Common myeloid progenitor, CD34-positive (primary cell): ENCODE results near the gene PCSK5.
A peak's percentile ranks its signal among the peaks of the same experiment; 100 is the strongest.

Experiments used
- CTCF ChIA-PET: fragments of 350-600 bp; sonication (Branson Sonifier 250); formaldehyde crosslinking; loops from one replicate; lab custom pipeline; 2021; ENCODE audit warnings: antibody characterized with exemption; lab: Charles Lee
- POLR2A ChIA-PET: fragments of 350-600 bp; sonication (Branson Sonifier 250); formaldehyde crosslinking; loops from one replicate; lab custom pipeline; 2021; ENCODE audit warnings: antibody characterized with exemption; lab: Charles Lee
- DNase-seq, 3 donors: peaks; one replicate each; pipeline versions ENCODE4 v3.0.0 to v3.0.0-alpha.2; 2013
- H3K27ac ChIP-seq, 2 experiments: 1 replicate in 1 of 2; 2 replicates in 1 of 2; pipeline ENCODE4 v1.7.0; 2013; ENCODE audit warnings: inconsistent platforms in 2 of 2, low read length in 2 of 2, mild to moderate bottlenecking in 2 of 2, low read depth in 1 of 2, moderate library complexity in 1 of 2; ENCODE audit not compliant: severe bottlenecking in 2 of 2, insufficient read depth in 1 of 2, poor library complexity in 1 of 2
- H3K27me3 ChIP-seq, 5 experiments: replicated peaks in 2 of 5; 1 replicate in 3 of 5; 2 replicates in 2 of 5; pipeline versions ENCODE4 v1.6.1 to v1.7.0; 2013; ENCODE audit warnings: low read length in 4 of 5, mild to moderate bottlenecking in 2 of 5, moderate library complexity in 2 of 5, inconsistent platforms in 1 of 5; ENCODE audit not compliant: insufficient read depth in 5 of 5, control insufficient read depth in 4 of 5
- H3K36me3 ChIP-seq, 4 experiments: 1 replicate in 2 of 4; 2 replicates in 2 of 4; pipeline versions ENCODE4 v1.6.1 to v1.7.0; 2013; ENCODE audit warnings: low read length in 3 of 4, control low read depth in 1 of 4, mild to moderate bottlenecking in 1 of 4; ENCODE audit not compliant: control insufficient read depth in 4 of 4, insufficient read depth in 4 of 4
- H3K4me1 ChIP-seq, 4 experiments: 1 replicate in 3 of 4; 2 replicates in 1 of 4; pipeline versions ENCODE4 v1.6.1 to v1.7.1; 2013; ENCODE audit warnings: low read length in 3 of 4, mild to moderate bottlenecking in 3 of 4, control low read depth in 1 of 4, inconsistent platforms in 1 of 4, moderate library complexity in 1 of 4; ENCODE audit not compliant: control insufficient read depth in 4 of 4, insufficient read depth in 4 of 4; ENCODE audit errors: control extremely low read depth in 1 of 4
- H3K4me3 ChIP-seq, 7 experiments: 1 replicate in 4 of 7; 2 replicates in 3 of 7; pipeline versions ENCODE4 v1.5.1 to v1.7.0; 2013; ENCODE audit warnings: mild to moderate bottlenecking in 7 of 7, low read length in 6 of 7, moderate library complexity in 6 of 7, inconsistent platforms in 2 of 7, low read depth in 2 of 7, control low read depth in 1 of 7; ENCODE audit not compliant: insufficient read depth in 4 of 7, control insufficient read depth in 1 of 7; ENCODE audit errors: extremely low read depth in 1 of 7
- H3K9me3 ChIP-seq, 5 experiments: 1 replicate in 4 of 5; 2 replicates in 1 of 5; pipeline versions ENCODE4 v1.6.1 to v1.7.1; 2013; ENCODE audit warnings: low read length in 4 of 5, mild to moderate bottlenecking in 2 of 5, inconsistent platforms in 1 of 5, low read depth in 1 of 5, moderate library complexity in 1 of 5; ENCODE audit not compliant: control insufficient read depth in 4 of 5, insufficient read depth in 2 of 5; ENCODE audit errors: control extremely low read depth in 1 of 5
- WGBS: methylation state at CpG from one replicate; pipeline ENCODE4 v1.1.5; 2013; ENCODE audit not compliant: insufficient coverage; 5-methylcytosine and 5-hydroxymethylcytosine counted together

Gene PCSK5

DNA sequence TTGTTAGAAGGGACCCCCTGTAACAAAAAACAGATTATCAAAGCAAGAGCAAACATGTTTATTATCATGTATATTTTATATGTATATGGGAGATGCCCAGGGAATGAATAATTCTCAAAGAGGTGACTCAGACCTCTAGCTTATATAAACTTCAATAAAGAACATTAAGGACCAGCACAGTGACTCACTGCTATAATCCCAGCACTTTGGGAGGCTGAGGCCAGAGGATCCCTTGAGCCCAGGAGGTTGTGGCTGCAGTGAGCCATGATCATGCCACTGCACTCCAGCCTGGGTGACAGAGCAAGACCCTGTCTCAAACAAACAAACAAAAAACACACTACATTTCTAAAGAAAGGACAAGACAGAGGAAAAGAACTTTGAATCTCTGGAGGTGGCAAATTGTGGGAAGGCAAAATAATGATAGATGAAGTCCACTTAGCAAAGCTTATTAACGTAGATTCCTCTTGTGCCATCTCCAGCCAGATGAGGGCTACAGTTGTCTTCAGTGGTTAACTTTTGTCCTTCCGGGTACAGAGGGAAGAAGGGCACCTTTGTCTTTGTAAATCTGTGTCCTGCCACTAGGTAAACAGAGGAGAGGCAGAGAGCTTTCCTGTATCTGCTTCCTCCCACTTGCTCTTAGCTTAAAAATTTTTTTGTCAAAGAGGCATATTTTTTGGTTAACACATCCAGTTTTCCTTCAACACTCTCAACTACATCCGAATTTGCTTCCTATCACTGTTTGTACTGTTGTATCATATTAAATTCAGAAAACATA lies 511.3 kb downstream of the PCSK5 start:
- H3K27me3 ChIP-seq, result no peaks in the 10 kb centered on the region
- no peak overlapping the region for H3K27ac ChIP-seq
- no peaks in the 10 kb centered on the region for H3K9me3 ChIP-seq
- POLR2A ChIA-PET, result no interaction called here
- no peak overlapping the region for H3K4me3 ChIP-seq
- no peak for DNase-seq
- H3K4me1 ChIP-seq, result peaks cover 0 to 13% (median 4%) of the 10 kb centered on the region in 4 experiments
- CTCF ChIA-PET, result interaction anchor here (1.1 to 4.2 kb wide), 5 partner anchors 8 to 304 kb away, joined by 3 to 29 read pairs (median 4); partner anchors contain the start of gene RFK
- 100% methylated on average over 2 of the region's 3 CpGs for WGBS
- H3K36me3 ChIP-seq, result no peaks in the 10 kb centered on the region

DNA sequence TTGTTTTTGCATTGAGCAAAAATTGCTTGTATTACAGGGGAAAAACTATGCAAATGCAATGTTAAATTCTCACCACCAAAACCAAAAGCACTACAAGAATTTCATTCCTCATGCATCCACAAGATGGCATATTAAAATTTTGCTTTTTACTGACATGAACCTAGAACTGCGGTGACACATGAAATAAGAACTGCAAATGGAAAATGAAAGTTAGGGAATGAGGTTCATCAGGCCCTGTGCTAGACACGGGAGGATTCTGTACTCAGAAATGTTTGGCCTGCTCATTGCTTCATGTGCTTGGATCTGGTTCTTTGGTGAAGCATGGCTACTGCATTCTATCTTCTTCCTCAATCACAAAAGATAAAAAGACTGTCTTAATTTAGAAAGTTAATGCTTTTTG lies 512.9 kb downstream of the PCSK5 start:
- Histone ChIP-seq H3K4me3 (peak overlapping the region in 3 of 7 experiments; percentile 7 to 63 (median 37)), H3K27ac (peak overlapping the region in 1 of 2 experiments; percentile 67)

GRCh38 chr9:76404401-76404800 lies 513.9 kb downstream of the PCSK5 start:
- no CpG with 5 or more reads among the region's 1 CpG for WGBS
- no peaks in the 10 kb centered on the region for H3K36me3 ChIP-seq
- no peaks in the 10 kb centered on the region for H3K27me3 ChIP-seq
- H3K4me3 ChIP-seq, result no peak overlapping the region
- H3K27ac ChIP-seq, result no peak overlapping the region
- H3K9me3 ChIP-seq, result no peaks in the 10 kb centered on the region
- DNase-seq, result no peak
- ChIA-PET POLR2A (no interaction called here), CTCF (interaction anchor here (0.8 to 1.8 kb wide), 8 partner anchors 8 to 300 kb away, joined by 3 to 15 read pairs (median 4); partner anchors contain the start of gene RFK)
- H3K4me1 ChIP-seq, result peaks cover 0 to 13% (median 4%) of the 10 kb centered on the region in 4 experiments

More for the DNA sequence above, 512.9 kb downstream of the PCSK5 start:
- Histone ChIP-seq H3K4me1 (peaks cover 0 to 13% (median 4%) of the 10 kb centered on the region in 4 experiments), H3K36me3 (no peaks in the 10 kb centered on the region), H3K27me3 (no peaks in the 10 kb centered on the region), H3K9me3 (no peaks in the 10 kb centered on the region)
- 0% methylated on average over 1 of the region's 2 CpGs for WGBS
- peak; percentile 78 to 90 (median 88) for DNase-seq
- POLR2A ChIA-PET, result no interaction called here
- CTCF ChIA-PET, result interaction anchor here (0.6 to 4.2 kb wide), 5 partner anchors 9 to 307 kb away, joined by 3 to 29 read pairs (median 3); partner anchors contain the start of gene RFK

GRCh38 chr9:76405340-76405739 lies 514.9 kb downstream of the PCSK5 start:
- no peak overlapping the region for H3K4me3 ChIP-seq
- POLR2A ChIA-PET, result no interaction called here
- 100% methylated on average over 2 of the region's 3 CpGs for WGBS
- H3K27ac ChIP-seq, result no peak overlapping the region
- CTCF ChIA-PET, result interaction anchor here (1.0 to 1.8 kb wide), 4 partner anchors 10 to 299 kb away, joined by 3 to 15 read pairs (median 4); no protein-coding TSS in a partner anchor
- DNase-seq, result no peak
- peaks cover 0 to 8% (median 4%) of the 10 kb centered on the region in 4 experiments for H3K4me1 ChIP-seq
- no peaks in the 10 kb centered on the region for H3K27me3 ChIP-seq
- H3K9me3 ChIP-seq, result no peaks in the 10 kb centered on the region
- H3K36me3 ChIP-seq, result no peaks in the 10 kb centered on the region

GRCh38 chr9:76405868-76406267 lies 515.4 kb downstream of the PCSK5 start:
- no peaks in the 10 kb centered on the region for H3K36me3 ChIP-seq
- POLR2A ChIA-PET, result no interaction called here
- no peak for DNase-seq
- H3K27ac ChIP-seq, result no peak overlapping the region
- H3K9me3 ChIP-seq, result no peaks in the 10 kb centered on the region
- H3K4me1 ChIP-seq, result peaks cover 0 to 5% (median 3%) of the 10 kb centered on the region in 4 experiments
- CTCF ChIA-PET, result interaction anchor here (1.0 to 1.2 kb wide), 2 partner anchors 40 to 256 kb away, joined by 3 to 4 read pairs; no protein-coding TSS in a partner anchor
- no peaks in the 10 kb centered on the region for H3K27me3 ChIP-seq
- H3K4me3 ChIP-seq, result no peak overlapping the region
